ENCODE measurements around the gene USH2A. TPM values are rescaled to one million over a fixed set of nuclear protein-coding genes. Genes with fewer than 3 reads are reported as not detected.

The USH2A gene
- total RNA-seq, 1 donor from 2014 or later = not detected

DNA sequence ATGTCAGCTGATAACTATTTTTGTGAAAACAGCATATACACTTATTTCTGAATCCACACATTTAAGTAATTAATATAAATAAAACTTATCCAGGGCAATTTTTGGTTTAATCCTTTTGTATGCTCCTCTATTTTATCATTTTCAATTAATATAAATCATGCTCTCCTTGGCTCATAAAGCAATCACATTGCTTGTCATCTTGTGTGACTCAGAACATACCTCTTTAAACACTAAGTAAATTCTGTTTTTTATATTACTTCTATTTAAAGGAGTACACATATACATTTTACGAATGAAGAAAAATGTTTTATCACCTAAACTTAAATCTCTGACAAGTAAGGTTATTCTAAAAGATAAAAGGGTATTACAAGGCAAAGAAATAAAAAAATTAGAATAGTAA, 175.3 kb downstream of the USH2A start:
- H3K36me3 Mint-ChIP-seq (ENCODE audit: low read depth) = no peaks in the 10 kb centered on the region
- no peaks in the 10 kb centered on the region for H3K27me3 Mint-ChIP-seq (ENCODE audit: insufficient read depth)
- no peak overlapping the region for H3K4me3 Mint-ChIP-seq
- no peak overlapping the region for H3K27ac Mint-ChIP-seq
- no peak for DNase-seq (ENCODE audit: low spot score)
- H3K4me1 Mint-ChIP-seq (ENCODE audit: low read depth) = no peaks in the 10 kb centered on the region
- no peaks in the 10 kb centered on the region for H3K9me3 Mint-ChIP-seq
- intact Hi-C loops (cut with micrococcal nuclease) = no loop called here

DNA sequence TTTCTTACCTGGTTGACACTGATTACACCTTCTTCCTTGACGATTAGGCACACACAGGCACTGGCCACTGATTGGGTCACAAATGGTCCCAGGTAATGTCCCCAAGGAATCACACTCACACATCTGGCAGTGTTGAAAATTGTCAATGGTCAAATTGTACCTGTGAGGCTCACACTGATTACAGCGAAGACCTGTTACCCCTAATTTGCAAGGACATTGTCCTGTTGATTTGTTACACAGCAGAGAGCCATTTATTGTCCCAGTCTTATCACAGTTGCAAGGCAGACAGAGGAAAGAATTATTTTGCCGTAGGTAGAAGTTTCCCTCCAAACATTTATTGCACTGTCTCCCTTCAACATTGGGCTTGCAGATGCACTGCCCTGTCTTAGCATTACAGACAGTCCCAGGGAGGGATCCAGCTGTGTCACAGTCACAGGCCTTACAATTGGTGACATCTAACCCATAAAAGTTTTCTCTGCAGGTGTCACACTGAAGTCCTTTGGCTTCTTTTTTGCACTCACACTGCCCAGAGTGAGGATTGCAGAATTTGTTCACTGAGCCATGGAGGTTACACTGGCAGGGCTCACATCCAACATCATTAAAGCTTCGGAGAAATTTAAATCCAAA, 176.6 kb downstream of the USH2A start:
- H3K4me3 Mint-ChIP-seq = no peak overlapping the region
- H3K9me3 Mint-ChIP-seq = no peaks in the 10 kb centered on the region
- no peaks in the 10 kb centered on the region for H3K36me3 Mint-ChIP-seq (ENCODE audit: low read depth)
- H3K27me3 Mint-ChIP-seq (ENCODE audit: insufficient read depth) = no peaks in the 10 kb centered on the region
- no peak overlapping the region for H3K27ac Mint-ChIP-seq
- no peak for DNase-seq (ENCODE audit: low spot score)
- intact Hi-C loops (cut with micrococcal nuclease) = no loop called here
- no peaks in the 10 kb centered on the region for H3K4me1 Mint-ChIP-seq (ENCODE audit: low read depth)

DNA sequence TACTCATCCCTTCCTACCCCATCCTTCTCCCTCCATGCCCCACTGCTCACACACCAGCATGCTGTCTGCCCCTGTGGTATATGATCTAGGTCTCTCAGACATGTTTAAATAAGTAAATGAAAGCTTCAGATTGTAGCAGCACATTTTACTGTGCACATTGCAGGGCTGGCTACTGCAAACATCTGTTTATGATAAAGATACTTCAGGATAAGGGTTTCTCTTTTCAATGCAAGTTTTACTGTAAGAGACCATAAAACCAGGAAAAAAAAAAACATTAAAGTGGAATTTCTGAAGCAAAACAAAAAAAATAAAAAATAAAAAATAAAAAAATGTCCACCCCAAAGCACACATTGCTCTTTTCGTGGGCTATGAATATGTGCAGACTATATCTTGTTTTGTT, 184.4 kb downstream of the USH2A start:
- Mint-ChIP-seq H3K36me3 (ENCODE audit: low read depth) (no peaks in the 10 kb centered on the region), H3K27ac (no peak overlapping the region), H3K4me1 (ENCODE audit: low read depth) (no peaks in the 10 kb centered on the region), H3K4me3 (no peak overlapping the region), H3K9me3 (no peaks in the 10 kb centered on the region), H3K27me3 (ENCODE audit: insufficient read depth) (no peaks in the 10 kb centered on the region)
- intact Hi-C loops (cut with micrococcal nuclease) = no loop called here
- DNase-seq (ENCODE audit: low spot score) = no peak

DNA sequence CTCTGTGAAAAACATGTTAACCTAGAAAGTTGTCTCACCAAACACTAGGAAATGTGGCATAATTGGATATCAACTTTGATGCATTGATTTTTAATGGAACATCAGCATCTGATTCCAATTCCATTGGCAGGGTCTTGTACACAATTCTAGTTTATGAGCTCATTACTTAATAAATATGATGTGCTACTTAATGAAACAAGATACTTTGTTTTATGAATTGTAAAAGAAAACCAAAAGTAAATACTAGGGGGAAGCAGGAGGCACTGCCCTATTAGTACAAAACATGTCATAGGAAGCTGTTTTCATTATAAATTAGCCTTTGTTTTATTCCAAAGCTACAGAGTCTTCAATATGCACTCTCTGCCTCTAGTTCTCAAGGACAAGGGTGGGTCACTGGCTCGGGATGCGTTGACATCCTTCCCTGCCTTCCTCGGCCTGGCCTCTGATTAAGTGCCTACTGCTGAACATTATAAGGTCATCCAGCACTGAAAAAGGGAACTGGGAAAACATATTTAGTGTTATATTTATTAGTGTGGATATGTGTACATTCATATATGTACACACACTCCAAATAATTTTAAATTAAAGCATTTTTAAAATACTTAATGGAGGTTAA, 185.2 kb downstream of the USH2A start:
- H3K27ac Mint-ChIP-seq = no peak overlapping the region
- no peak for DNase-seq (ENCODE audit: low spot score)
- intact Hi-C loops (cut with micrococcal nuclease) = no loop called here
- no peaks in the 10 kb centered on the region for H3K27me3 Mint-ChIP-seq (ENCODE audit: insufficient read depth)
- no peaks in the 10 kb centered on the region for H3K4me1 Mint-ChIP-seq (ENCODE audit: low read depth)
- H3K9me3 Mint-ChIP-seq = no peaks in the 10 kb centered on the region
- no peak overlapping the region for H3K4me3 Mint-ChIP-seq
- H3K36me3 Mint-ChIP-seq (ENCODE audit: low read depth) = no peaks in the 10 kb centered on the region

GRCh38 chr1:216224233-216224632, 199.0 kb downstream of the USH2A start:
- no peaks in the 10 kb centered on the region for H3K36me3 Mint-ChIP-seq (ENCODE audit: low read depth)
- no peak overlapping the region for H3K27ac Mint-ChIP-seq
- H3K4me3 Mint-ChIP-seq = no peak overlapping the region
- H3K9me3 Mint-ChIP-seq = no peaks in the 10 kb centered on the region
- DNase-seq (ENCODE audit: low spot score) = no peak
- peaks cover 7% of the 10 kb centered on the region for H3K4me1 Mint-ChIP-seq (ENCODE audit: low read depth)
- intact Hi-C loops (cut with micrococcal nuclease) = no loop called here
- H3K27me3 Mint-ChIP-seq (ENCODE audit: insufficient read depth) = no peaks in the 10 kb centered on the region

DNA sequence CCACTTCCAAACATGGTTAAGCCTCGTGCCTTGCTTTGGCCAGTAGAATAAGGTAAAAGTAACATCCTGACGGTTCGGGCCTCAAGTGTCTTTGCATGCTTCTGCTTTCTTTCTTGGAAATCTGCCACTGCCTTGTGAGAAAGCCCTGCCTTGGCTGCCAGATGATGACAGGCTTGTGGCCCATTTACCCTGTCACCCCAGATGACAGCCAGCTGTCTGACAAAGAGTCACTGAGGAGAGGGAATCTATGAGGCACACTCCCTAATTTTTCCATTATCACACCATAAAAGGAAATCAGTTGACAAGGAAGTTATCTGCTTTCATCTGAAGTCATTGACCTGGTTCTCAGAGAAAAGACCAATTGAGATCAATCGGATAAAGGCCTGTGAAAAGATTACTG, 199.8 kb downstream of the USH2A start:
- intact Hi-C loops (cut with micrococcal nuclease) = no loop called here
- Mint-ChIP-seq H3K4me3 (no peak overlapping the region), H3K4me1 (ENCODE audit: low read depth) (peaks cover 7% of the 10 kb centered on the region), H3K9me3 (no peaks in the 10 kb centered on the region), H3K27ac (no peak overlapping the region), H3K27me3 (ENCODE audit: insufficient read depth) (no peaks in the 10 kb centered on the region), H3K36me3 (ENCODE audit: low read depth) (no peaks in the 10 kb centered on the region)
- no peak for DNase-seq (ENCODE audit: low spot score)

- H3K27ac Mint-ChIP-seq = no peak overlapping the region
- H3K27me3 Mint-ChIP-seq (ENCODE audit: insufficient read depth) = no peaks in the 10 kb centered on the region
- no peak overlapping the region for H3K4me3 Mint-ChIP-seq
- no peak for DNase-seq (ENCODE audit: low spot score)
- no peaks in the 10 kb centered on the region for H3K9me3 Mint-ChIP-seq
- intact Hi-C loops (cut with micrococcal nuclease) = no loop called here
- no peaks in the 10 kb centered on the region for H3K36me3 Mint-ChIP-seq (ENCODE audit: low read depth)
- H3K4me1 Mint-ChIP-seq (ENCODE audit: low read depth) = peaks cover 7% of the 10 kb centered on the region
Measured at GRCh38 chr1:216222288-216222687, 201.0 kb downstream of the USH2A start.

DNA sequence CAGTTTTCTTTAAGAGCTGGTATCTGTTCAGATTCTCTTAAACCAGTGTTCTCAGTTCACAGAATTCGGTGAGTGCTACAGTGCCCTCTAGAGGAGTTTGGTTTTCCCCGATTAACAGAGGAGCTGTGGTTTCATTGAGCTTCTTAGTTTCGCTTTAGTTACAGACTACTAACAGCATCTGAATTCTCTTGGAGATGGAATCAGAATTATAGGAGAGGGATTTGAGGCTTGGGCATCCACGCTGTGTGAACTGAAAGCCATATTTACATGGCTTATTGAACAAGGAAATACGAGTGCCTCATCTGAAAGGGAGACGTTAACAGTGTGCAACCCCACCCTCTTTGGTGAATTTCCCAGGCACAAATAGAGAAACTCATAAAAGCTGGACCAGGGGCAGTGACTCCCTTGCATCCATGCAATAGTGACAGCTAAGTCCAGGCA, 202.0 kb downstream of the USH2A start:
- H3K4me1 Mint-ChIP-seq (ENCODE audit: low read depth) = peaks cover 7% of the 10 kb centered on the region
- no peaks in the 10 kb centered on the region for H3K36me3 Mint-ChIP-seq (ENCODE audit: low read depth)
- intact Hi-C loops (cut with micrococcal nuclease) = no loop called here
- H3K4me3 Mint-ChIP-seq = peak overlapping the region; percentile 73
- H3K27ac Mint-ChIP-seq = no peak overlapping the region
- no peaks in the 10 kb centered on the region for H3K9me3 Mint-ChIP-seq
- H3K27me3 Mint-ChIP-seq (ENCODE audit: insufficient read depth) = no peaks in the 10 kb centered on the region
- no peak for DNase-seq (ENCODE audit: low spot score)

GRCh38 chr1:216216305-216216704, 206.9 kb downstream of the USH2A start:
- Mint-ChIP-seq H3K27ac (no peak overlapping the region), H3K4me3 (no peak overlapping the region), H3K36me3 (ENCODE audit: low read depth) (no peaks in the 10 kb centered on the region), H3K4me1 (ENCODE audit: low read depth) (peaks cover 4% of the 10 kb centered on the region), H3K27me3 (ENCODE audit: insufficient read depth) (no peaks in the 10 kb centered on the region), H3K9me3 (no peaks in the 10 kb centered on the region)
- intact Hi-C loops (cut with micrococcal nuclease) = no loop called here
- DNase-seq (ENCODE audit: low spot score) = no peak

- no peak for DNase-seq (ENCODE audit: low spot score)
- no peak overlapping the region for H3K27ac Mint-ChIP-seq
- no peak overlapping the region for H3K4me3 Mint-ChIP-seq
- no peaks in the 10 kb centered on the region for H3K4me1 Mint-ChIP-seq (ENCODE audit: low read depth)
- H3K9me3 Mint-ChIP-seq = no peaks in the 10 kb centered on the region
- no peaks in the 10 kb centered on the region for H3K27me3 Mint-ChIP-seq (ENCODE audit: insufficient read depth)
- H3K36me3 Mint-ChIP-seq (ENCODE audit: low read depth) = no peaks in the 10 kb centered on the region
- intact Hi-C loops (cut with micrococcal nuclease) = no loop called here
Measured at GRCh38 chr1:216215169-216215568, 208.1 kb downstream of the USH2A start.

- no peak for DNase-seq (ENCODE audit: low spot score)
- intact Hi-C loops (cut with micrococcal nuclease) = no loop called here
- Mint-ChIP-seq H3K4me1 (ENCODE audit: low read depth) (no peaks in the 10 kb centered on the region), H3K27me3 (ENCODE audit: insufficient read depth) (no peaks in the 10 kb centered on the region), H3K27ac (no peak overlapping the region), H3K36me3 (ENCODE audit: low read depth) (no peaks in the 10 kb centered on the region), H3K4me3 (no peak overlapping the region), H3K9me3 (no peaks in the 10 kb centered on the region)
Measured at GRCh38 chr1:216212826-216213225, 210.4 kb downstream of the USH2A start.

GRCh38 chr1:216210081-216210480, 213.2 kb downstream of the USH2A start:
- Mint-ChIP-seq H3K27me3 (ENCODE audit: insufficient read depth) (no peaks in the 10 kb centered on the region), H3K27ac (no peak overlapping the region), H3K4me3 (no peak overlapping the region), H3K36me3 (ENCODE audit: low read depth) (no peaks in the 10 kb centered on the region), H3K9me3 (no peaks in the 10 kb centered on the region), H3K4me1 (ENCODE audit: low read depth) (no peaks in the 10 kb centered on the region)
- intact Hi-C loops (cut with micrococcal nuclease) = no loop called here
- no peak for DNase-seq (ENCODE audit: low spot score)

DNA sequence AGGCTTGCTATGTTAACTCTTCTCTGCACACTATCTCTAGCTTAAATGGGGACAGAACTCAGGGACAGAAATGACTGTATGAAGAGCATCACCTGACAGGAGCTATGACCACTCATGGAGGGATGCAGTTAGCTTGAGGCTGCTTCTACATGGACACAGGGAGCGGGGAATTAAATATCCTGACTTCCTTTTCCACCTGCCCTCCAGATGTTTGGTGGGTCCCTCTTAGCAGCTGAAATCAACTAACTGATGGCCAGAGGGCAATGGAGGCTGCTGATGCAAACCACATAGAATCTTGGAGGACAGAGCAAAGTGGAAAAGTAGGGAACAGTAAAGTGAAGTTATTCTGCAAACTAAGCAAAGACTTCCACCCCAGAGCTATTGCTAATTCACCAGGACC, 214.1 kb downstream of the USH2A start:
- Mint-ChIP-seq H3K36me3 (ENCODE audit: low read depth) (no peaks in the 10 kb centered on the region), H3K4me3 (no peak overlapping the region), H3K9me3 (no peaks in the 10 kb centered on the region), H3K4me1 (ENCODE audit: low read depth) (no peaks in the 10 kb centered on the region), H3K27me3 (ENCODE audit: insufficient read depth) (no peaks in the 10 kb centered on the region), H3K27ac (no peak overlapping the region)
- intact Hi-C loops (cut with micrococcal nuclease) = no loop called here
- DNase-seq (ENCODE audit: low spot score) = no peak

DNA sequence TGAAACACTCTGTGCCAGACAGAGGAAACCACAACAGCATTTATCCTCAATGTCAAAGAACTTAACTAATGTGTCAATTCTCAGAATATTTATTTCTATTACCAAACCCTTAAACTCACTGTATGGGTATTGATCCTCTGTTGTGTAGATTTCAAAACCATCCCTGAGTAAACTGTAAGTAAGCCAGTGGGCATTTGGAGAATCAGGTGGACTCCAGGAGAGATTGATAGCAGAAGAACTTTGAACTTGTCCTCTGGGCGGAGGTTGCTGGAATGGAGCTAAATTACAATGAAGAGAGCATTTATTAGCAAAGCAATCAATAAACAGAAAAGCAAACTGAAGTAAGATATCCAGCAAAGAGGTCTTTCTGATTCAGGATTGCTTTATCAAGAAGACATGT, 216.1 kb downstream of the USH2A start:
- H3K27me3 Mint-ChIP-seq (ENCODE audit: insufficient read depth) = no peaks in the 10 kb centered on the region
- intact Hi-C loops (cut with micrococcal nuclease) = no loop called here
- no peak overlapping the region for H3K4me3 Mint-ChIP-seq
- H3K4me1 Mint-ChIP-seq (ENCODE audit: low read depth) = no peaks in the 10 kb centered on the region
- H3K36me3 Mint-ChIP-seq (ENCODE audit: low read depth) = no peaks in the 10 kb centered on the region
- no peaks in the 10 kb centered on the region for H3K9me3 Mint-ChIP-seq
- no peak for DNase-seq (ENCODE audit: low spot score)
- no peak overlapping the region for H3K27ac Mint-ChIP-seq

All from activated T-helper 1 cell treated with anti-CD3 and anti-CD28 coated beads, Interleukin-12 subunit alpha, Interleukin-12 subunit beta, Interleukin-2, Interleukin-4 antibody, amounts not matched to agents 30 ng/mL and 10 ng/mL and 1 ng/mL, durations not matched to agents 14 hours and 24 hours and 36 hours (primary cell).